ENCODE data around the gene BACH2. TPM values are rescaled to one million over a fixed set of nuclear protein-coding genes. Genes with fewer than 3 reads are reported as not detected.
"Not testable (repeated sequence)": the region's sequence is repeated elsewhere in the genome, so short reads cannot be mapped to it uniquely, and the experiment has no call there.

BACH2 gene
- polyA plus RNA-seq, 1 donor from 2014 or later = 21.2 TPM

DNA sequence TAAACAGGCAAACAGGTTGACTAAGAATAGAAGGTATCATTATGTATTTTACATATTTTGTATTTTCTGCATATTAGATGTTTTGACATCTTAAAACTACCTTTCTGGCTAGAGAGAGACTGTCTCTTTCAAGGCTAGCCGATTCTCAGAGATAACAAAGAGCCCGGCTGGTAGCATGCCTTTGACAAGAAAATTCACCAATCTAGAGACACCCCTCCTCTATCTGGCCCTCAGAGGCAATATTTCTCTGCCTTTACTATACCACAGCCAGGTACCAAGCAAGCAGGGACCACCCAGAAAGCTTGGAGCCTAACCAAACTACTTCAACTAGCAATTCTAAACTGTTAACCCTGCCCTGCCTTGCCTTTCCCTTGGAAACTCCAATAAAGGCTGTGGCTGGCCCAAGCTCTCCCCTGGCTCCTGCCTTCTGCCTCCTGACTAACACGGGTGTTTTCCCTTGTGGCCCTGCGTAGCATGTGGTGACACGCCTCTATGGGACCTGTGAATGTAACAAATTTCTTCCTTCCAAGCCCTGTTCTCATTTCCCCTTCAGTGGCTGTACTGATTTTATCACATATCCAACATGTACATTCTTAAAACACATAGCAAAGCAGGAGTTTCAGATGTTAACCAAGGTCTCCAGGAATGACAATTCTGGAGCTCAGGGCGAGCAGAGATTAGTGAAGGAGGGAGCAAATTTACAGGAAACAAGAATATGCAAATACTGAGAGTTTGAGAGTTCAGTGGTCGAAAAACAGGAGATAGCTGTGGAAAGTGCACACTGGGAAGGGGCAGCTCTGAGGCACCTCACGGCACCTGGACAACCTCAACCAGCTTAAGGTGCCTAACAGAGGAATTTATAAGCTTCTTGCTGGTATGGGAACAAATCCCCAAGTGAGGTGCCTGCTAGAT, 120.8 kb downstream of the BACH2 start:
- Mint-ChIP-seq H3K4me1 (peaks cover 47 to 60% (median 54%) of the 10 kb centered on the region in 3 donors), H3K27ac (peak overlapping the region; percentile 67 to 91 (median 76)), H3K4me3 (peak overlapping the region; percentile 39 to 92 (median 72)), H3K27me3 (no peaks in the 10 kb centered on the region), H3K36me3 (peaks cover under 1% of the 10 kb centered on the region), H3K9me3 (no peaks in the 10 kb centered on the region)

DNA sequence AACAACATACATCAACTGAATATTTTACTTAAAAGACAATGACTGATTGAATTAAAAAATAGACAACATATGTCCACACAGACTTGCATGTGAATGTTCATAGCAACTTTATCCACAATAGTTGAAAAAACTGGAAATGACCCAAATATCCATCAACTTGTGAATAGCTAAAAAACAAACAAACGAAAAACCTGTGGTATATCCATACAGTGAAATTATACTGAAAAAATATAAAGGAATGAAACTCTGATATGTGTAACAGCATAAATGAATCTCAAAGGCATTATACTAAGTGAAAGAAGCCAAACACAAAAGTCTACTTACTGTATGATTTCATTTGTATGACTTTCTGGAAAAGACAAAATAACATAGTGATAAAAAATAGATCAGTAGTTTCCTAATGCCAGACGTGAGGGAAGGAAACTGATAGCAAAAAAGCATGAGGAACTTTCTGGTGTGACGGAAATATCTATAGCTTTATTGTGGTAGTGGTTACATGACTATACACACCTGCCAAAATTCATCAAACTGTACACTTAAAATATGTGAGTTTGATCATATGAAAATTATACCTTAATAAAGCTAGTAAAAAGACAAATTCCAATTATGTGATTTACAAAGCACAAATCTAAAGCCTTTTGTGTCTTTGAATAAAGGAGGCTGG, 123.2 kb downstream of the BACH2 start:
- Mint-ChIP-seq H3K4me3 (peak overlapping the region in 3 of 4 donors; percentile 34 to 65 (median 56)), H3K27me3 (no peaks in the 10 kb centered on the region), H3K9me3 (no peaks in the 10 kb centered on the region), H3K36me3 (peaks cover 2% of the 10 kb centered on the region), H3K4me1 (peaks cover 50 to 58% (median 58%) of the 10 kb centered on the region in 3 donors), H3K27ac (peak overlapping the region; percentile 48 to 87 (median 77))

DNA sequence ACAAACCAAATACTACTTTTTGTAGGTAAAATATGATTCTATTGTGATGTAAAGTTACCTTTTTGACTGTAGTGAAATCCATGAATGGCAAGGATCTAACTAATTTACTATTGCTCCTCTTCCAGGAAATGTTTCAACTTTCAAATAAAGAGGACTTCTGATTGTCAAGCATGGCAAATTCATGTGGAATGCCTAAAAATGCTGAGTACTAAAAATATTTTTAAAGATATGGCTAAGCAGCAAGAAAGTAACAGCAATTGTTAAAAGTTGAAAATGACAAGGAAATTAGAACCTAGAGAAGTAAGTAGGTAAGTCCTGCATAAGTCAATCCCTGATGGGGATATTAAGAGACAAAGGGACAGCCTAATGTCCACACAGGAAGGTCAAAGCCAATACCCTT, 126.0 kb downstream of the BACH2 start:
- H3K36me3 Mint-ChIP-seq = peaks cover 2% of the 10 kb centered on the region
- H3K4me3 Mint-ChIP-seq = no peak overlapping the region
- no peaks in the 10 kb centered on the region for H3K27me3 Mint-ChIP-seq
- peaks cover 29 to 37% (median 33%) of the 10 kb centered on the region in 3 donors for H3K4me1 Mint-ChIP-seq
- H3K9me3 Mint-ChIP-seq = peaks cover 0 to 3% (median 0%) of the 10 kb centered on the region in 3 donors
- no peak overlapping the region for H3K27ac Mint-ChIP-seq

DNA sequence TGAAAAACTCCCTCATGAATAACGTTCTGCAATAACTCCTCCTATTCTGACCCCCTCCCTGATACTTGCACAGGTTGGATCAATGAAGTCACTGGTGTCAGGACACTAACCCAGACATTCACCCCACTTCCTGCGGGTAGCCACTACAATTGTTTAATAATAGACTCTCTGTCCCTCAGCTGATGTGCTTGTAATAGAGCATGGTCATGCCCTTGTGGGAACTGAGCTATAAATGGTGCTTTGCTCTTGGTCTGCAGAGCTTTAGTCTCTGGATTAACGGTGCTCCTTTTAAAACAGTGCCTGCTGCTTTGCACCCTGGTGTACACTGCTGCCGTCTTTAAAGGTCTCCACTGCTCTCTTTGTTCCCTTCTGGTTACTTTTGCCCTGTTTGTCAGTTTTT, 127.3 kb downstream of the BACH2 start:
- Mint-ChIP-seq H3K4me3 (no peak overlapping the region), H3K9me3 (peaks cover 0 to 3% (median 0%) of the 10 kb centered on the region in 3 donors), H3K27ac (no peak overlapping the region), H3K4me1 (peaks cover 22 to 36% (median 30%) of the 10 kb centered on the region in 3 donors), H3K36me3 (peaks cover 2% of the 10 kb centered on the region), H3K27me3 (no peaks in the 10 kb centered on the region)

DNA sequence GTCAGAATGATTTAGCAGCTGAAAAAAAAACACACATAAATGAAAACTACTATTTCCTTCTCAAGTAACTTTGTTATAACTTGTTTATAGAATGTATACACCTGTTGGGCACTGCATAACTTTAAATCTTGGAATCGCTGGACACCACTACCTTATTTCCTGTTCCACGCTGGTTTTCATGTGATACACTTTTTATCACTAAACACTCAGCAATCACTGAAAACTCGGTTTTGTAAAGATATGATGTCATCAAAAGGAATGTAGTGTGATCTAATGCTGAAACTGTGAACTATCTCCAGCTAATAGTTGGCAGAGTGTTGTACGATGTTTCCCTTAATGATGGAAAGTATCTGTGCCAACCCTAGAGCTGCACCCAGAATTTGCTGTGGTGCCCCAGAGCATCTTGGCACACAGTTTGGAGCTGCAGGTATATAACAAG, 127.9 kb downstream of the BACH2 start:
- H3K27ac Mint-ChIP-seq = no peak overlapping the region
- H3K27me3 Mint-ChIP-seq = no peaks in the 10 kb centered on the region
- H3K4me1 Mint-ChIP-seq = peaks cover 22 to 40% (median 30%) of the 10 kb centered on the region in 3 donors
- H3K9me3 Mint-ChIP-seq = peaks cover 0 to 3% (median 0%) of the 10 kb centered on the region in 3 donors
- peak overlapping the region in 1 of 4 donors; percentile 59 for H3K4me3 Mint-ChIP-seq
- peaks cover 2% of the 10 kb centered on the region for H3K36me3 Mint-ChIP-seq

DNA sequence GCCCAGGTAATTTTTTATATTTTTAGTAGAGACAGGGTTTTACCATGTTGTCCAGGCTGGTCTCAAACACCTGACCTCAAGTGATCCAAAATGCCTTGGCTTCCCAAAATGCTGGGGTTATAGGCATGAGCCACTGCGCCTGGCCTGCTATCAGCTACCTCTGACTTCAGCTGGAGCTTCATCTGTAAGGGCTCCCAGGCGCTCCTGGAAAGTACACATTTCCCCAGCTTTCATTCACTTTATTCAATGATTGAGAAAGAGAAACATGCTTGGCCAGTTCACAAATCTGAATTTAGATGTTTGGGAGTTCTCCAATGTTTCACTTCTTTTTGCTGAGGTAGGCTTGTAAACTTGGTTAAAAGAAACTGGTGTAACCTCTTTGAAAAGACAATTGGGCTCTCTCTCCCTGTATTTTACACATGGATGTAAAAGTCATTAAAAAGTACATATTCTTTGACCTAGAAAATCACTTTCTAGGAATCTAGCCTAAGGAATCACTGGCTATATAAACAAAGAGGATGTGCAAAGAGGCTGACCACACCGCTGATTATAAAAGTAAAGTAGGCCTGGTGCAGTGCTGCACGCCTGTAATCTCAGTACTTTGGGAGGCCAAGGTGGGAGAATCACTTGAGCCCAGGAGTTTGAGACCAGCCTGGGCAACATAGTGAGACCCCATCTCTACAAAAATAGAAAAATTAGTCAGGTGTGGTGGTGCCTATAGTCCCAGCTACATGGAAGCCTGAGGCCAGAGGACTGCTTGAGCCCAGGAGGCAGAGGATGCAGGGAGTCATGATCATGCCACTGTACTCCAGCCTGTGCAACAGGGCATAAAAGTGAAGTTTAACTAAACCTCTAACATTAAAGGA, 128.9 kb downstream of the BACH2 start:
- H3K4me1 Mint-ChIP-seq = peaks cover 13 to 36% (median 29%) of the 10 kb centered on the region in 3 donors
- peaks cover 0 to 3% (median 0%) of the 10 kb centered on the region in 3 donors for H3K9me3 Mint-ChIP-seq
- no peaks in the 10 kb centered on the region for H3K27me3 Mint-ChIP-seq
- H3K36me3 Mint-ChIP-seq = peaks cover 5% of the 10 kb centered on the region
- peak overlapping the region in 1 of 3 donors; percentile 59 for H3K27ac Mint-ChIP-seq
- peak overlapping the region in 1 of 4 donors; percentile 17 for H3K4me3 Mint-ChIP-seq

DNA sequence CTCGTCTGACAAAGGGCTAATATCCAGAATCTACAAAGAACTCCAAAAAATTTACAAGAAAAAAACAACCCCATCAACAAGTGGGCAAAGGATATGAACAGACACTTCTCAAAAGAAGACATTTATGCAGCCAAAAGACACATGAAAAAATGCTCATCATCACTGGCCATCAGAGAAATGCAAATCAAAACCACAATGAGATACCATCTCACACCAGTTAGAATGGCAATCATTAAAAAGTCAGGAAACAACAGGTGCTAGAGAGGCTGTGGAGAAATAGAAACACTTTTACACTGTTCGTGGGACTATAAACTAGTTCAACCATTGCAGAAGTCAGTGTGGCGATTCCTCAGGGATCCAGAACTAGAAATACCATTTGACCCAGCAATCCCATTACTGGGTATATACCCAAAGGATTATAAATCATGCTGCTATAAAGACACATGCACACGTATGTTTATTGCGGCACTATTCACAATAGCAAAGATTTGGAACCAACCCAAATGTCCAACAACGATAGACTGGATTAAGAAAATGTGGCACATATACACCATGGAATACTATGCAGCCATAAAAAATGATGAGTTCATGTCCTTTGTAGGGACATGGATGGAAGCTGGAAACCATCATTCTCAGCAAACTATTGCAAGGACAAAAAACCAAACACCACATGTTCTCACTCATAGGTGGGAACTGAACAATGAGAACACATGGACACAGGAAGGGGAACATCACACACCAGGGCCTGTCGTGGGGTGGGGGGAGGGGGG, 130.3 kb downstream of the BACH2 start:
- peaks cover 12 to 36% (median 25%) of the 10 kb centered on the region in 3 donors for H3K4me1 Mint-ChIP-seq
- not testable (repeated sequence) for H3K27me3 Mint-ChIP-seq, H3K27ac Mint-ChIP-seq, H3K36me3 Mint-ChIP-seq, H3K9me3 Mint-ChIP-seq, H3K4me3 Mint-ChIP-seq

DNA sequence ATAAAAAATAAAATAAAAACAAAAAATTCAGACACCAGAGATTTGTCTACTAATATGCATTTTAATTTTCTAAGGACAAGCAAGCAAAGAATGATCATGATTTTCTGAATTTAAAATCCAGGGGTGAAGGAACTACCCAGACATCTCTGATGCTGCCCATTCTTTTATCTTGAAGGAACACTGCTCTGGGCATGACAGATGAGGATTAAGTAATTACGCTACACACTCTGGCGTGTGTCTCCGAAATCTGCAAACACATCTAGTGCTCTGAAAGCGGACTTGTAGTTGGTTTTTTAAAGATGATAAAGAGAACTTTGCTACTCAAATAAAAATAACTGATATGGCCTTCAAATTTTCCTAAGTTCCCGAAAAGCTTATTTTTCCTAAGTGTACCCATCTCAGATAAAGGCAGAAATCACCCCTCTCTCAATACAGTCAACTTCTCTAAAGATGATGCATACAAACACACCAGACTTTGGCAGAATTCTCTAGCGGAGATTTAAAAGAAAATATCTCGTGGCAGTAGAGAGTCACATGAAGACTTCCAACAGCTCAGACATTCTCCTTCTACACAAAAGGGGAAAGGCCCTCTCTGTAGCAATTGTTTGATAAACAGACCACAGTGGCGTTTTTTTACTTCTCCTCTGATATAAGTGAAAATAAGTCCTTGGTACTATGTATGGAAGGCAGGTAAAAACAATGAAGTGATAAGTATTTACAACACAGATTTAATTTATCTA, 133.8 kb downstream of the BACH2 start:
- peaks cover 16 to 37% (median 33%) of the 10 kb centered on the region in 3 donors for H3K4me1 Mint-ChIP-seq
- no peaks in the 10 kb centered on the region for H3K27me3 Mint-ChIP-seq
- H3K27ac Mint-ChIP-seq = no peak overlapping the region
- peaks cover 0 to 3% (median 0%) of the 10 kb centered on the region in 3 donors for H3K9me3 Mint-ChIP-seq
- no peak overlapping the region for H3K4me3 Mint-ChIP-seq
- peaks cover 2% of the 10 kb centered on the region for H3K36me3 Mint-ChIP-seq

DNA sequence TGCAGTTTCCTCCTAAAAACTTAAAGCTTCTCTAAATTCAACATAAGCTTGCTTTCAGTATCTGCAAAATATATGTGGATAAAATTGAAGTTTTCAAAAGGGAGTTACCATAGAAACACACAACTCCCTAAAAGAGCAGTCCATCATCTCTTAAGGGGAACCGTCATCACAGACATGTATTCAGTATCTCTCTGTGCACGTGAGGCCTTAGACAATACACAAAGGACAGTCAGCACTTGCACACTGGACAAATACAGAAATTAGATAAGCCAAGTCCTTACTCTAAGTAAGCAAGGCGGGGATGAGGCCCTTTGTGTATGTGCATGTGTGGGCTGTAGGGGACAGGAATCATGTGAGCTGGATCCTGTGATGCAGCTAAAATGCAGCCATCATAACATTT, 136.6 kb downstream of the BACH2 start:
- Mint-ChIP-seq H3K4me1 (peaks cover 19 to 40% (median 38%) of the 10 kb centered on the region in 3 donors), H3K9me3 (no peaks in the 10 kb centered on the region), H3K4me3 (no peak overlapping the region), H3K27ac (no peak overlapping the region), H3K36me3 (peaks cover 2% of the 10 kb centered on the region), H3K27me3 (peaks cover 1% of the 10 kb centered on the region)

DNA sequence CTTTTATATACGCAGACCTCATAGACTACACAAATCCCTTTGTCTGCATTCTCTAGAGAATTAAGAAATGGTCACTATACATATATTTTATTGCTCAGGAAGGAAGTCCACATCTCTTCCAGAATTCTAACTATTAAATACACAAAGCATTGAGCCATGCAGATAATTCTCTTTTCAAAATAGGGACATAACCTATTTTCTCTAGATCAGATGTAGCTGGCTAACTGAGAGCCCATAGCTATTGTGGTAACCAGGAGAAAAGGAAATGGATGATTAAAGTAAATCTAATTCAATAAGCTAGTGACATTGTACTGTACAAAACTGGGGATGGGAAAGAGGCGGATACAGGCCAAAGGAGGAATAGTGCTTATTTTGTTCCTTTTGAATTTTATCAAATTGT, 137.2 kb downstream of the BACH2 start:
- no peak overlapping the region for H3K4me3 Mint-ChIP-seq
- no peak overlapping the region for H3K27ac Mint-ChIP-seq
- H3K36me3 Mint-ChIP-seq = peaks cover 2% of the 10 kb centered on the region
- H3K27me3 Mint-ChIP-seq = peaks cover 1% of the 10 kb centered on the region
- H3K4me1 Mint-ChIP-seq = peaks cover 19 to 41% (median 38%) of the 10 kb centered on the region in 3 donors
- H3K9me3 Mint-ChIP-seq = no peaks in the 10 kb centered on the region

DNA sequence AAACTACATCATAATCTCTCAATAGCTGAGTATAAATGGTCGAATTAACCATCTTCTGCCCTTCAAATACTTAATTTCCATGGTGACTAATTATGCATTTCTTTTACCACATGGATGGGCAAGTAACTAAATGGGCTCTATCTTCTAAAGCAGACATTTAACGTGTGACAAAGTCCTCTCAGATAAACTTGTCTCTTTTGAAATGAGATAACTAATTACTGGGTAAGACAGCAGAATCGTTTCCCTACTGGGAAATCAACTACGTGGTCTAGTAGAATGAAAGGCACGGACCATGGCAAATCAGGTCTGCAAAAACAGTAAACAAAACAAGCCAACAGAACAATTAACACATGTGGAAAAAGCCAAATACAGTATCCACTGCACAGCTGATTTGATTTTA, 137.7 kb downstream of the BACH2 start:
- Mint-ChIP-seq H3K36me3 (peaks cover 4% of the 10 kb centered on the region), H3K4me1 (peaks cover 23 to 42% (median 38%) of the 10 kb centered on the region in 3 donors), H3K27ac (no peak overlapping the region), H3K9me3 (no peaks in the 10 kb centered on the region), H3K27me3 (peaks cover 1% of the 10 kb centered on the region), H3K4me3 (peak overlapping the region in 1 of 4 donors; percentile 49)

DNA sequence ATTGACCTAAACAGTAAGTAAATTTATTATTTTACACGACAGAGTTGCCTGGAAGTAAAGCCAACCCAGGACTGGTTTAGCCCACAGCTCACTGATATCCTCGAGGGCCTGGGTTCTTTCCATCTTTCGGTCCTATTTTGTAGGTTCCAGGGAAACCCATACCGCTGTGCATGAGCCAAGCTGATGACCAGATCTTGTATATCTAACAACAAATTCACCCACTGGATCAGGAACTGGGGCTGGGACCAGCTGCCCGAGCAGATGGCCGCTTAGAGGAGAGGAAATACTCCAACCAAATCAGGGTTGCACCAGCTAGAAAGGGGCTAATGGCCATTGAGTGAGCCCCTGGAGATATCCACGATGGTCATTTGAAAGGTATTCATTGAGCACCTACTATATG, 139.2 kb downstream of the BACH2 start:
- H3K27me3 Mint-ChIP-seq = peaks cover 1% of the 10 kb centered on the region
- peaks cover 24 to 44% (median 41%) of the 10 kb centered on the region in 3 donors for H3K4me1 Mint-ChIP-seq
- H3K36me3 Mint-ChIP-seq = peaks cover 2% of the 10 kb centered on the region
- H3K4me3 Mint-ChIP-seq = peak overlapping the region in 1 of 4 donors; percentile 25
- peak overlapping the region in 1 of 3 donors; percentile 1 for H3K27ac Mint-ChIP-seq
- H3K9me3 Mint-ChIP-seq = no peaks in the 10 kb centered on the region

DNA sequence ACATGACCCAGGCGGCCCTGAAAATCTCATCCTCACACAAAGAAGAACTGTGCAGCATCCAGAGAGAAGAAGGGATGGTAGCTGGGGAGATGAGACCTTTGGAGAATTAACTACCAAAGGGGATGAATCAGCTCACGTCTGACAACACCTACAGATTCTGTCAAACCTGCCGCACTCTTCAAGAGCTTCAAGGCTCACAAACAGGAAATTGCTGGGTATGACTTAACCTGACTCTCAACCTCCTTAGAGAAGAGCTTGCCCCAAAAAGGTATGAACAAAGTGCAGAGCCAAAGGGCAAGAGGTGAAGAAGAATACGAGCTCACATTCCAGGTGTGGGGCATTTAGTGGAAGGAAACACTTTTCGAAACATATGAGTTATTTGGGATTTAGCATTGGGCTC, 139.8 kb downstream of the BACH2 start:
- H3K4me1 Mint-ChIP-seq = peaks cover 24 to 44% (median 41%) of the 10 kb centered on the region in 3 donors

More for the DNA sequence above, 139.8 kb downstream of the BACH2 start:
- H3K36me3 Mint-ChIP-seq = peaks cover 2% of the 10 kb centered on the region
- no peaks in the 10 kb centered on the region for H3K9me3 Mint-ChIP-seq
- H3K27me3 Mint-ChIP-seq = peaks cover 1% of the 10 kb centered on the region
- H3K4me3 Mint-ChIP-seq = peak overlapping the region in 1 of 4 donors; percentile 82
- peak overlapping the region in 1 of 3 donors; percentile 1 for H3K27ac Mint-ChIP-seq
